Uterus (tissue), 2 donors: Measurements from ENCODE around the gene FFAR4.

ENCODE experiments used
- POLR2A ChIP-seq, 2 donors: fragments of 450-650 bp; IDR thresholded peaks; one replicate each; pipeline ENCODE4 v1.6.1; 2016; ENCODE audit warnings: antibody characterized with exemption in 2 of 2, mild to moderate bottlenecking in 1 of 2, moderate library complexity in 1 of 2
- TF ChIP-seq, protein P1 (sequence below), 4 experiments: fragments of 200-600 bp in 2 of 4; fragments of 450-650 bp in 2 of 4; sonication (generic) in 2 of 4; IDR thresholded peaks; one replicate each; pipeline ENCODE4 v1.5.1; 2016 to 2019; ENCODE audit warnings: antibody characterized with exemption in 4 of 4, mild to moderate bottlenecking in 2 of 4, moderate library complexity in 1 of 4

GRCh38 chr10:93535293-93535692 lies 31.2 kb upstream of the FFAR4 start:
- TF ChIP-seq, protein P1, sequence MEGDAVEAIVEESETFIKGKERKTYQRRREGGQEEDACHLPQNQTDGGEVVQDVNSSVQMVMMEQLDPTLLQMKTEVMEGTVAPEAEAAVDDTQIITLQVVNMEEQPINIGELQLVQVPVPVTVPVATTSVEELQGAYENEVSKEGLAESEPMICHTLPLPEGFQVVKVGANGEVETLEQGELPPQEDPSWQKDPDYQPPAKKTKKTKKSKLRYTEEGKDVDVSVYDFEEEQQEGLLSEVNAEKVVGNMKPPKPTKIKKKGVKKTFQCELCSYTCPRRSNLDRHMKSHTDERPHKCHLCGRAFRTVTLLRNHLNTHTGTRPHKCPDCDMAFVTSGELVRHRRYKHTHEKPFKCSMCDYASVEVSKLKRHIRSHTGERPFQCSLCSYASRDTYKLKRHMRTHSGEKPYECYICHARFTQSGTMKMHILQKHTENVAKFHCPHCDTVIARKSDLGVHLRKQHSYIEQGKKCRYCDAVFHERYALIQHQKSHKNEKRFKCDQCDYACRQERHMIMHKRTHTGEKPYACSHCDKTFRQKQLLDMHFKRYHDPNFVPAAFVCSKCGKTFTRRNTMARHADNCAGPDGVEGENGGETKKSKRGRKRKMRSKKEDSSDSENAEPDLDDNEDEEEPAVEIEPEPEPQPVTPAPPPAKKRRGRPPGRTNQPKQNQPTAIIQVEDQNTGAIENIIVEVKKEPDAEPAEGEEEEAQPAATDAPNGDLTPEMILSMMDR (IDR thresholded peaks at IDR 0.05): no peak
- TF ChIP-seq POLR2A (IDR thresholded peaks at IDR 0.05): no peak
